Hair follicular keratinocyte (primary cell): Measurements from ENCODE around the gene DENND11. TPM values are rescaled to one million over a fixed set of nuclear protein-coding genes. Genes with fewer than 3 reads are reported as not detected.

Experiments used
- total RNA-seq: library from RNA; depleted of rRNA; stranded (reverse); fragments of >200 nt; gene quantifications from 2 replicates; pipeline ENCODE4 v1.2.3, GENCODE V29; 2015

DENND11 gene, protein sequence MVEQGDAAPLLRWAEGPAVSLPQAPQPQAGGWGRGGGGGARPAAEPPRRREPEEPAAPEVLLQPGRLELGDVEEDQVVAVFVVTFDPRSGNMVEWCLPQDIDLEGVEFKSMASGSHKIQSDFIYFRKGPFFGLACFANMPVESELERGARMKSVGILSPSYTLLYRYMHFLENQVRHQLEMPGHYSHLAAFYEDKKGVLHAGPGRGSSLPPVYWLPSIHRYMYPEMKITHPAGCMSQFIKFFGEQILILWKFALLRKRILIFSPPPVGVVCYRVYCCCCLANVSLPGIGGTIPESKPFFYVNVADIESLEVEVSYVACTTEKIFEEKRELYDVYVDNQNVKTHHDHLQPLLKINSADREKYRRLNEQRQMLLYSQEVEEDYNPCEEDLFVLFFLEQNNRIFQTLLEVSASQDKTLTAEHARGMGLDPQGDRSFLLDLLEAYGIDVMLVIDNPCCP
- total RNA-seq, result 5.3 and 7.6 TPM in 2 replicates

DNA sequence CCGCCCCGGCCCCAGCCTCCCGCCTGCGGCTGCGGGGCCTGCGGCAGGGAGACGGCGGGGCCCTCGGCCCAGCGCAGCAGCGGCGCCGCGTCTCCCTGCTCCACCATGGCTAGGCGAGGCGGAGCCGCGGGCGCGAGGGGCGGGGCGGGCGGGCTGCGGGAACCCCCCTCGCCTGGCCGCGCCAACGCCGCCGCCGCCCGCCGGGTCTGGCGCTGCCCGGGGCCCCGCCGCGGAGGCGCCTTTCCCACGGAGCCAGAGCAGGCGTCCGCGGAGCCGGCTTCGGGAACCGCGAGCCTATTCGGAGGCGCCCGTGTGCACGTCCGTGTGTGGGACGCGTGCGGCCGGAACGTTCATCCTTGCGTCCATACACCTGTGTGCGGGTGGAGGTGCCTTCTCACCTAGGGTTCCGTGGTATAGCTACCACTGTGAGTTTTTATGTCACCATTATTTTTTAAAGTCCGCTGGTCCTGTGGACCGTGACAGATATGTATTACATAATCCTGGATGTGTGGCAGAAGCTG lies at the start of gene DENND11:
Gene DENND11 (minus strand): TSS at position 120 of the 521 bp plus-strand sequence. CDS start 13 bp downstream, at position 107.

DNA sequence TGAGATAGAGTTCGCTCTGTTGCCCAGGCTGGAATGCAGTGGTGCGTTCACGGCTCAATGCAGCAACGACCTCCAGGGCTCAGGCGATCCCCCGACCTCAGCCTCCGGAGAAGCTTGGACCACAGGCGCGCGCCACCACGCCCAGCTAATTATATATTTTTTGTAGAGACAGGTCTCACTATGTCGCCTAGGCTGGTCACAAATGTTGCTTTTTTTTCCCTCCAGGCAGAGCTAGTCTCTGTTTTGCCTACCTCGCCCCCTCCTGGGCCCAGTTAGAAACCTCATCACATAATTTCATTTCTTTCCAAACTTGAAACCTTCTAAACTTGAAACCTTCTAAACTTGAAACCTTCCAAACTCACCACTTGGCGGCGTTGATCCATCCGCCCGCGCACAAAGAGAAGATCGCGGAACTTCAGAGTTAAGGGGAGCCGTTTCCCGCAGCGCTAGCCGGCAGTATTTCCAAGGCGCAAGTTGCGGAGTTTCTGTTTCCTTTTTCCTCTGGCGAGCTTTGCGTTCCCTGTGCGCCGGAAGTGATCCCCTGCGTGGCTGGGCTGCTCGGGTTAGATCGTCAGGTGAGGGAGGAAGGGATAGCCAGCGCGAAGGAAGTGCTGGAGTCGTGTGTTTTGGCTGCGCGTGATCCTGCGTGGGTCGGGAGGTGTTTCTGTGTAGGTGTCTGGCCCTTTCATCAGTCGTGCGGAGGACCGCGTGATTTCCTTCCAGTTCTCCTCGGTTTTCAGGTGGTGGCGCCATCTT lies 36.0 kb upstream of the DENND11 start, which contains the start of gene SSBP1:
Gene SSBP1 (plus strand): TSS at position 523 of the 756 bp plus-strand sequence. CDS start 809 bp downstream, outside the sequence.

DNA sequence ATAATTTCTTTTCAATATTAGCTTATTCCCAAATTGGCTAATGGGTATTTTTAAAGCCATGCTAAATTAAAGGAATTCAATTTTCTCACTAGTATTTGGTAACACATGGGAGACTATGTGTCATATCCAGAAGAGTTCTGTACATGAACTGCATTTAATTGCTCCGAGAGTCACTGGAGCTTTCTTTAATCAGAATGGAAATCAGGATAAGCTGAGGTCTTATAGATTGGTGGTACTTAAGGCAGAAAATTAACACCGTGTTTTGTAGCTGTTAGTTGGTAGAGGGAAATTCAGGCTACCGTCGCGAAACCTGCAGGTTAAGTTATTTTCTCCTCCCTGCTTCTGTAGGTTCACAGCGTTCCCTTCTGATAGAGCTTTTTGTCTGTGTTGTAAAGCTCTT lies 6.4 kb upstream of the DENND11 start, which contains the start of gene WEE2:
Gene WEE2 (plus strand): TSS at position 3 of the 400 bp plus-strand sequence. CDS start 406 bp downstream, outside the sequence.

Other genes starting within 250 kb of the DENND11 start
- 28.1 and 35.7 TPM in 2 replicates for gene AGK, start 150.8 kb downstream of the DENND11 start, total RNA-seq
- not detected in 2 replicates for gene WEE2, start 6.2 kb upstream of the DENND11 start, total RNA-seq
- 197 and 310 TPM in 2 replicates for gene SSBP1, start 36.2 kb upstream of the DENND11 start, total RNA-seq
- gene TAS2R3, start 61.9 kb upstream of the DENND11 start, total RNA-seq, result 0.16 TPM in 1 of 2 replicates, not detected in the other
- 0.08 and 0.61 TPM in 2 replicates for gene TAS2R4, start 74.5 kb upstream of the DENND11 start, total RNA-seq
- 0.62 TPM in 1 of 2 replicates, not detected in the other for gene TAS2R5, start 88.1 kb upstream of the DENND11 start, total RNA-seq
- gene PRSS37, start 139.3 kb upstream of the DENND11 start, total RNA-seq, result not detected in 2 replicates
- gene OR9A4, start 214.2 kb upstream of the DENND11 start, total RNA-seq, result not detected in 2 replicates
- gene CLEC5A, start 244.8 kb upstream of the DENND11 start, total RNA-seq, result 0.23 TPM in 1 of 2 replicates, not detected in the other